ENCODE results near the gene EML2. TPM values are rescaled to one million over a fixed set of nuclear protein-coding genes. Genes with fewer than 3 reads are reported as not detected.
"Not testable (repeated sequence)": the region's sequence is repeated elsewhere in the genome, so short reads cannot be mapped to it uniquely, and the experiment has no call there.

EML2 gene
- total RNA-seq: 73.8 and 97.7 TPM in 2 replicates

GRCh38 chr19:45638930-45639729, at the start of gene EML2:
Gene EML2 (minus strand): TSS chr19:45639397. CDS start chr19:45639376, 21 bp downstream.
- no peak for TF ChIP-seq CTCF (IDR thresholded peaks at IDR 0.05)
- intact Hi-C loops (cut with micrococcal nuclease): no loop called here
- no peaks in the 10 kb centered on the region for H3K9me3 Mint-ChIP-seq
- CTCF ChIA-PET: interaction anchor here (1.0 kb wide), 1 partner anchor 42 kb away, joined by 3 read pairs; no protein-coding TSS in a partner anchor
- H3K4me1 Mint-ChIP-seq: peaks cover 39% of the 10 kb centered on the region
- POLR2A ChIA-PET: interaction anchor here (0.5 to 1.3 kb wide), 3 partner anchors 13 to 55 kb away, joined by 3 to 8 read pairs (median 3); no protein-coding TSS in a partner anchor
- peak; percentile 19 for ATAC-seq (ENCODE audit: low read depth)
- peaks cover 14% of the 10 kb centered on the region for H3K36me3 Mint-ChIP-seq (ENCODE audit: low read depth)
- H3K27ac Mint-ChIP-seq: peak within 1 kb of the TSS; percentile 90
- H3K4me3 Mint-ChIP-seq: peak within 1 kb of the TSS; percentile 92
- DNase-seq: peak; percentile 67
- H3K27me3 Mint-ChIP-seq: no peaks in the 10 kb centered on the region

- Mint-ChIP-seq H3K9me3 (no peaks in the 10 kb centered on the region), H3K4me1 (peaks cover 23% of the 10 kb centered on the region), H3K27me3 (no peaks in the 10 kb centered on the region), H3K4me3 (no peak overlapping the region), H3K27ac (no peak overlapping the region), H3K36me3 (ENCODE audit: low read depth) (peaks cover 70% of the 10 kb centered on the region)
- ATAC-seq (ENCODE audit: low read depth) (no peak), DNase-seq (no peak)
- CTCF ChIA-PET: no interaction called here
- no peak for TF ChIP-seq CTCF (IDR thresholded peaks at IDR 0.05)
- intact Hi-C loops (cut with micrococcal nuclease): loop anchor here (10.0 kb wide), 1 partner anchor 263 kb away; the partner anchor contains the start of gene ERCC1
- POLR2A ChIA-PET: interaction anchor here (0.6 to 1.8 kb wide), 3 partner anchors 10 to 101 kb away, joined by 3 to 18 read pairs (median 5); no protein-coding TSS in a partner anchor
These were observed 48.4 kb upstream of the EML2 start for GRCh38 chr19:45687599-45687998.

- DNase-seq; ATAC-seq (ENCODE audit: low read depth); H3K27me3 Mint-ChIP-seq; H3K27ac Mint-ChIP-seq; H3K4me3 Mint-ChIP-seq; H3K9me3 Mint-ChIP-seq: not testable (repeated sequence)
- Mint-ChIP-seq H3K36me3 (ENCODE audit: low read depth) (peaks cover 61% of the 10 kb centered on the region), H3K4me1 (peaks cover 12% of the 10 kb centered on the region)
- intact Hi-C loops (cut with micrococcal nuclease): loop anchor here (10.0 kb wide), 1 partner anchor 260 kb away; the partner anchor contains the start of gene ERCC1
- ChIA-PET POLR2A (interaction anchor here (0.6 to 0.7 kb wide), 2 partner anchors 164 to 898 kb away, joined by 3 to 4 read pairs; no protein-coding TSS in a partner anchor), CTCF (interaction anchor here (1.2 kb wide), 1 partner anchor 206 kb away, joined by 3 read pairs; no protein-coding TSS in a partner anchor)
These were observed 45.8 kb upstream of the EML2 start for GRCh38 chr19:45685045-45685444.

GRCh38 chr19:45682908-45683307, 43.7 kb upstream of the EML2 start:
- H3K4me3 Mint-ChIP-seq: no peak overlapping the region
- POLR2A ChIA-PET: interaction anchor here (0.6 to 2.9 kb wide), 5 partner anchors 9 to 70 kb away, joined by 4 to 21 read pairs (median 4); partner anchors contain the start of genes QPCTL and SNRPD2
- peaks cover 2% of the 10 kb centered on the region for H3K27me3 Mint-ChIP-seq
- no peak for TF ChIP-seq CTCF (IDR thresholded peaks at IDR 0.05)
- ATAC-seq (ENCODE audit: low read depth): no peak
- H3K9me3 Mint-ChIP-seq: no peaks in the 10 kb centered on the region
- CTCF ChIA-PET: interaction anchor here (2.4 kb wide), 1 partner anchor 9 kb away, joined by 13 read pairs; the partner anchor contains the start of genes QPCTL and SNRPD2
- H3K36me3 Mint-ChIP-seq (ENCODE audit: low read depth): peaks cover 48% of the 10 kb centered on the region
- intact Hi-C loops (cut with micrococcal nuclease): loop anchor here (10.0 kb wide), 1 partner anchor 258 kb away; the partner anchor contains the start of gene ERCC1
- no peak overlapping the region for H3K27ac Mint-ChIP-seq
- peaks cover 6% of the 10 kb centered on the region for H3K4me1 Mint-ChIP-seq
- DNase-seq: no peak

- DNase-seq (no peak), ATAC-seq (ENCODE audit: low read depth) (no peak)
- H3K27me3 Mint-ChIP-seq: peaks cover 7% of the 10 kb centered on the region
- CTCF ChIA-PET: interaction anchor here (2.4 kb wide), 1 partner anchor 10 kb away, joined by 13 read pairs; the partner anchor contains the start of genes QPCTL and SNRPD2
- intact Hi-C loops (cut with micrococcal nuclease): loop anchor here (10.0 kb wide), 1 partner anchor 257 kb away; the partner anchor contains the start of gene ERCC1
- H3K4me3 Mint-ChIP-seq: no peak overlapping the region
- H3K4me1 Mint-ChIP-seq: peaks cover 12% of the 10 kb centered on the region
- no peaks in the 10 kb centered on the region for H3K9me3 Mint-ChIP-seq
- H3K27ac Mint-ChIP-seq: no peak overlapping the region
- POLR2A ChIA-PET: interaction anchor here (0.6 to 2.9 kb wide), 5 partner anchors 10 to 70 kb away, joined by 4 to 21 read pairs (median 4); partner anchors contain the start of genes QPCTL and SNRPD2
- peaks cover 40% of the 10 kb centered on the region for H3K36me3 Mint-ChIP-seq (ENCODE audit: low read depth)
- TF ChIP-seq CTCF (IDR thresholded peaks at IDR 0.05): no peak
These were observed 42.9 kb upstream of the EML2 start for GRCh38 chr19:45682117-45682516.

Data from activated B cell treated with CpG ODN at 0.5 μM for 24 hours (primary cell).